GM11168 (cell line): ENCODE measurements around the gene RCAN2.

Experiments used
- in situ Hi-C: fragments of 300-500 bp; cut with MboI; formaldehyde crosslinking; loops from one replicate; pipeline ENCODE4 v1.12.0; 2022; ENCODE audit warnings: low sequenced_read_pairs; ENCODE audit not compliant: unreplicated experiment

The RCAN2 gene

DNA sequence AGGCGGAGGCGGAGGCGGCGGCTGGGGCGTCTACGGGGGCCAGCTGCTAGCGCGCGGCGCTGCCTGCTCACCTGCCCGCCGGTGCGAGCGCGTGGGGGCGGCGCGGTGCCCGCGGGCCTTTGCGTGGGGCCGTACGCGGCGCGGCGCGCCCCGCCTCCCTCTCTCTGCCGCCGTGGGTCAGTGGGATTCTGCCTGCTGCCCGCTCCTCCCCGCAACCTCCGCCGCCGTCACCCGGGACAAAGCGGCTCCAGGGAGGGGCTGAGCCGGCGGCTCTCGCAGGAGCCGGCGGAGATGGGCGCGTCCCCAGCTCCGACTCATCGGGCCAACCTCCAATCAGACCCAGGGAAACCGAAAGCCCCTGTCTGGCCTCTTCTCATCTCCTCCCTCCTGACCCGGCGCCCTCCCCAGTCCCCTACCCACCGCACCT lies at the start of gene RCAN2:
RCAN2 (minus strand) TSS at position 249 of the 427 bp plus-strand sequence.
- in situ Hi-C loops: no loop called here

DNA sequence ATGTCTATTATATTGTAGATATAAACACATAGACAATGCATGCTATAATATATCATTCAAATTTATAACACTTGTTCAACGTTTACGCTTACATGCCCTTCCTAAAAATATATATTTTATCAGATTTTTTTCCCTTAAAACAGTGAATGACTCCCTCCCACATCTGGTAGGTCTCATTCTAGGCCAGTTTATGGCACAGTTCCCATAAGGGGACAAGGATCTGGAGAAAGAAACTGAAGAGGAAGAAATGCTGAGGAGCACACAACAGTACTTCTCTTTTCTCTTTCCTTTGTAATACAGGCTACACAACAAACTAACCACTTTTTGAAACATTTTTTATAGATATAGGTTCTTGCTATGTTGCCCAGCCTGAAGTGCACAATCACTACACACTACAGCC lies 48.6 kb upstream of the RCAN2 start:
- in situ Hi-C loops: no loop called here

DNA sequence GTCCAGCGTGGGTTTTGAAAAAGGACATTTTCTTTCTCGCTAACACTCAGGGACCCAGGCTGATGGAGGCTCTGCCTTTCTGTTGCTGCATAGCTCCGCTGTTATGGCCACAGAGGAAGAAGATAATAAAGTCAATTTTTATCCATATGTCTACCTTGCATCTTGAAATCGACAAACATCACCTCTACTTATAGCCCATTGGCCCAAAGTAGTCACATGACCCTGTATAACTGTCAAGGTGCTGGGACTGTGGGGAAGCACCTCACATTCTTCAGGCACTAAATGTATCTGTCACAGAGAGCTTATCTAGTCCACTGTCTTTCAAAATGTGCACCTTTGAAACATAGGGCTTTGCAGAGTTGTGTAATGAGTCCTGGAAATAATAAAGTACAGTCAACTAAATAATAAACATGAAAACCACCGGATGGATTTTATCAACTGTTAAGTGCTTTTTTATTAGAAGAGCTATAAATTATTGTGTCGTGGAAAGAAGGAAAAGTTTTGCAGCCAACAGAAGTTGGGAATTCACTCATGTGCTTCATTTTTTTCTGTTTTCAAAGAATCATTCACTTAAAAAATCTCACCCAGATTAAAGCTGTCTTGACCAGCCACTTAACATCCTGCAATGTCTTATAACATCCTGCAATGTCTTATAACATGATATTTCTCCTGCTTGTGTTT lies 47.7 kb upstream of the RCAN2 start:
- in situ Hi-C loops: no loop called here

DNA sequence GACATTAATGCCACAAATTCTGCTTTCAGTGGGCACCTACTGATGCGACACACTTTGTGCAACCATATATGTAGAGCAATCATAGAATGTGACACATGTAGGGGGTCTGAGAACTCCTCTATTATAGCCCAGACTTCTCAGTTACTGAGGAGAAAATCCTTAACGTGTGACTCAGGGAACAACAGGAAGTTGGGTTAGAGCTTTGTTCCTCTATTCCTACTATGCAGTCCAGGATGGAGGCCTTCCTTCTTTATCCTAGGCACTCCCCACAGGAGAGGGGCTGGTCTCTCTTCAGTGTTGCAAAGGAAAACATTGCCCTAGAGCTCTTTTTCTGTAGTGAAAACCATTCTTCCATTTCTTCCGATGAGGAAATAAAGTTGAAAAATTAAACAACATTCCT lies 39.6 kb upstream of the RCAN2 start:
- in situ Hi-C loops: no loop called here

DNA sequence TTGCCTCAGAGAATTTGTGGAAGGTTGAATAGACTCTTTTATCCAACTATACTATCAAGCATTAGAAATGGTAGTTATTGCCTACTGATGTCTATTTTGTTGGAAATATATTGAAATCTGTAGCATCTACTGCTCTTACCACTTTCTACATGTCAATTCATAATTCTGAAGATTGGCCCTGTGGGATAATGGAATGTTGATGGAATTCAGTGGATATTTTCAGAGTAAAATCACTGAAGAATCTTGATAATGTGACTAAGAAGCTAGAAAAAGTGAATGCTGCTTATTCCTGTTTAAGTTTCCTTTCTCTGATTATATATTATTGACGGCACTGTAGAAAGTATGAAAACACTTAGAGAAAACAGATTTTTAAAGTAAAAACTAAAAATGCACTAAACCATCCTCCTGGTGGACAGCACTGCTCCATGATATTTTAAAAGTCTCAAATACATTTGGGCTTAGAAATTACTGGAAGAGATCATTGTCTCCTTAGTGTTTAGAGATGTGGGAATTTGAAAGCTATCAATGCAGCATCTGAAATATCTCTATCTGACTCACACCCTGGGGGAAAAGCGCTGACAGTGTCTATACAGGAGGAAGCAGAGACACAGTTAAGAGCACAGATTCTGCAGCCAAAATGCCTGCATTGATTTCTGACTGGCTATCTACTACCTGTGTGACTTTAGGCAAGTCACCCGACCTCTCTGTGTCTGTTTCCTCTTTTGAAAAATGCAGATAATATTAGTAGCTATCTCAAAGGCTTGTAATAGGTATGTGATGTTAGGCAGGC lies 37.9 kb upstream of the RCAN2 start:
- in situ Hi-C loops: no loop called here

DNA sequence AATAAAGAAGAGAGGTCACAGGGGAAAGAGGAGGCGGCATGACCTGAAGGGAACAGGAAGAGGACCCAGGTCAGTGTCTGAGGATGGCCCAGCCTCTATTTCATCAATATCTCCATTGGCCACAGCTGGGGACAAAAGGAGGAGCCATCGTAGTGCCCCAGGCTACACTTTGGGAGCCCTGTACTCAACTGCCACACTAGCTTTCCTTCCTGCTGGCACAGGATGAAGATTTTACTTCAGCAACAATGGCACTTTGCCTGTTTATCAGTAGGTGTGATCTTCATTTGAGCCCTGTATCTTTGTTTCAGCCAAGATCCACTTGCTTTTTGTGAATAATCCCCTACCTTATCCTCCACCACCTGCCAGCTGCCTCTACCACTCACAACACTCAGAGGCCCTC lies 35.4 kb upstream of the RCAN2 start:
- in situ Hi-C loops: no loop called here

DNA sequence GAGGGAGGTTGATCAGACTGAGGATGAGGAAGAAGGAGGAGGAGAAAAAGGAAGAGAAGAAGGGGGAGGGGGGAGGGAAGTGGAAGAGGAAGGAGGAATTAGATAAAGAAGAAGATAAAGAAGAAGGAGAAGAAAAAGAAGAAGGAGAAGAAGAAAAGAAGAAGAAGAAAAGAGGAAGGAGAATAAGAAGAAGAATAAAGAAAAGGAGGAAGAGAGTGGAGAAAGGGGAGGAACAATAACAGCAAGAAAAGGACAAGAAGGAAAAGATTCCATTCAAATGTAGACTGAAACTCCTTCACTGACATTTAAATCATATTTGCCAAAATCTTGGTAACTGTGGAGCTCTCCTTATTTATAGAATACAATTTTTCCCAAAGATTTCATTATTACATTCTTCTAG lies 34.3 kb upstream of the RCAN2 start:
- in situ Hi-C loops: no loop called here

DNA sequence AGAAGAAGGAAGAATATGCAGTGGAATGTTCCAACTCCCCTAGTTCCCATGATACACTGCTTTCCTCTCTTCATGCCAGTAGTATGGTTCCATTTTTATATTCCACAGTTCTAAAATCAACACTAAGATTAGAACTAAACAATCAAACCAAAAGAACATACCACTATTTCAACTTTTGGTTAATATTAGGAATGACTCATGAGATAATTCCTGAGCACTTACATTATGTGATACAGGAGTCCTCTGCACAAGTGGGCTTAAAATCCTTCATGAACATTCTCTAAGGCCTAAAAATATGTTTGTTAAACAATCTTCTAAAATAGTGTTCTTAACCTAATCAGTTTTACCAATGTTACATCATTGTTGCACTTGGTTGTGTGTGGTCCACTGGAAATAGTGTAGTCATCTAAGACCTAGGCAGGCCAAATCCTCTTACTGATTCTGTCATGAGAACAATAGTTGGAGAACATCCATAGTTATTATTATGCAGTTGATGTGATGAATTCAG lies 30.3 kb upstream of the RCAN2 start:
- in situ Hi-C loops: no loop called here

DNA sequence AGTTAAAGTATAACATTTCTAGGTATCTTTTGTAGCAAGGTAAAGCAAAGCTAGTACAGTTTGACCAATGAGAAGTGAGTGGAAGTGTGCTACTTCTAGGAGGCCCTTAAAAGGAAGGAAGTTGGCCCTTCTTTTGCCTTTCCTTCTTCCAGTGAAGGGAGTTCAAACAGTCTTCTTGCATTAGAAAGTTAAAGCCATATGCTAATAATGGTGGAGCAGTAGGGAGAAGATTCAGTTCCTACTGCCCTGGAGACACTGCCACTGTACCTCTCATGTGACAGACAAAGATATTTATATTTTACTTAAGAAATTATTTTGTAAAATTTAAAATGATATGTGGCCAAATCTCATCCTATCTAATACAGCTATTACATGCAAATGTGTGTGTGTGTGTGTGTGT lies 26.0 kb upstream of the RCAN2 start:
- in situ Hi-C loops: no loop called here

DNA sequence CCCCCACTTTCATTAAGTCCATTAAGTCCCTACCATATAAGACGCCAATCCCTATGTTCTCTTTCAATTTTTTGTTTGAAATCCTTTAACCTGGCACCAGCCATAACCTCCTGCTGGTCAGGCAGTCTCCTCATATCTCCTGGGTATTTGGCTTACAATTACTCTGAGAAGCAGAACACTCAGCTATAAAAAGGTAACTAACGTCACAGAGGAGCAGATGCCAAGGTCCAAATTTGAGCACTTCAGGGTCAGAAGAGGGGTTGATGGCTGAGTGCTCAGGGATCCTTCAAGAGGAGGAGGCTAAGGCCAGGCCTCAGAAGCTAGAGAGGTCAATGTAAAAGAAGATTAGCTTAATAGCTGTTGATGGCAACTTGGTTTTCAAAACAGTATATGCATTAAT lies 22.3 kb upstream of the RCAN2 start:
- in situ Hi-C loops: no loop called here

DNA sequence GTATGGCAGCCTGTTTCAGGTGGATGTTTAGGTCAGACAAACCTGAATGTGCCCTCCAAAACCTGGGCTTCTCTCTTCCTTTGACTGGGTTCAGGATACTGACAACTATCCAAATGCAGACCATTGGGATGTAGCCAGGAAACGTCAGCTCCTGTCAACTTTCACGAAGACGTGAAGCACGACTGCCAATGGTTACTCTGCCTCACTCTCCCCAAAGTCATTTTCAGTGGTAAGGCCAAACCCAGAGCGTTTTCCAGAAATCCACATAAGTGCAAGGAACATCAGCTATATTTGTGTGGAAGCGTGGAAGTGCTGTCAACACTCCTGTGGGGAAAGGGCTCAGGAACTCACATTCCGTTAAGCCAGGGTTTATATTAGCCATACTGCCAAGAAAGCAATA lies 20.1 kb upstream of the RCAN2 start:
- in situ Hi-C loops: no loop called here

DNA sequence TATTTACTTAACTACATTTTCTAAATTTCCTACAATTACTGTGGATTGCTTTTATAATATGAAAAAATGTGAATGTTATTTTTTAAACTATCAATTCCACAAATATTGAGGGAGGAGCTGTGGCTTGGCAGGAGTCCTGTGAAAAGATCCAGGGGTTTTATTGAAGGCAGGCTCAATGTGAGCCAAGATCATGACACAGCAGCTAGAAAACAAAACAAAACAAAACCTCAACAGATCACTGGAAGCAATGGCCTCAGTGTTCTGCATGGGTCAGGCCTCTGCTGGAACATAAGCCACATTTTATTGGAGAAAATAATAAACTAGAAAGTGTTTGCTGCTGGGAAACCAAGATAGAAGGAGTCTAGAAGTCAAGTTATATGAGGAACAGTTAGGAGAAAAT lies 19.4 kb upstream of the RCAN2 start:
- in situ Hi-C loops: no loop called here

DNA sequence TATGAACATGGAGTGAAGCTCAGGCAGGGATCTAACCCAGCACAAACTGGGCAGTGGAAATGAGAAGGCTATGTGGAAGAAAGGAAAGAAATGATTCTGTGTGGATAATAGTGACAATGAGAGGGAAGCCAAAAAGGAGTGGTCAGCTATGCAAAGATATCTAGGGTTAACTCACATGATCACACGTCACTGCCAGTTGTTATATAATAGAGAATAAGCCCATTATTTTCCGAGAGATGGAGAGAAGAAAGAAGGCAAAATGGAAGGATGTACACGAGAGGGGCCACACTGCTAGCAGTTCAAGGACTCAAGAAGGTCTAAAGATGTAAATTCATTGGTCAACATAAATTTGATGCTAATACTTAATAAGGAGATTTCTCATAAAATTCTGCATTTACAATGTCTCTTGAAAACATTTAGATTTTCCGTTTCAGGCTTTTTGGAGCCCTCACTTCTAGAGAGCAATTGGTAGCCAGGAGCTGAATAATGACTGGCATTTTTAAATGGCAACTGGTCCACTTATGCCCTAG lies 18.8 kb upstream of the RCAN2 start:
- in situ Hi-C loops: no loop called here

DNA sequence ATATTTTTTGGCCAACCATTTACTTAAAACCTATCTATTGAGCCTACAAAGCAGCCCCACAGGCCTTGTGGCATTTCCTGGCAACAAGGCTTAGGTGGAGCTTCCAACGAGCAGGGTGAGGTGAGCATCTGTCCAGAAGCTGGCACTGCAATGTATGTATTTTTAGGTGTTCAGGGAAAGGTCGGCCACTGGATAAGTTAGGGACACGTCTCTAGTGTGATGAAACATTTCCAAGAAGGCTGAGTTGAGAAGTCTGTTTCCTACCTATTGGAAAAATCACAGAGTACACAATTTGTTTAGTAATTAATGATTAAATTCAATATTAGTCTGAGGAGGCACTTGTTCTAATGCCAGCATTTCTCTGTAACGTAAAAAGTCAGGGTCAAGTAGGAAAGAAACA lies 17.8 kb upstream of the RCAN2 start:
- in situ Hi-C loops: no loop called here

DNA sequence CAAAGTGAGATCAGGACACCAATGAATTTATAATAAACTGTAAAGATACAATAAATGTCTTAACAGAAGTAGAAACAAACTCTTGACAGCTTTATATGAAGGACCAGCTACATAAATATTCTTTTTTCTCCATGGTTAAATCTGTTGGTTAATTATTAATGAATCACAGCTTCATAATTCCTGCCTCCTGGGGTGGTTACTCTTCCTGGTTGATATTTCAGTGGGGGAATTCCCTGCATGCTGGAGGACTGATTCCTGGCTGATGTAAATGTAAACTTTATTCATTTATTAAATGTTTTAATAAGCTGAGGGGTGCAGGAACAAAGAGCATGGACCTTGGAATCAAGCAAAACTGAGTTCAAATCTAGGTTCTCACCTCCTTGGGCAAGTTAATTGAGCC lies 16.2 kb upstream of the RCAN2 start:
- in situ Hi-C loops: no loop called here

DNA sequence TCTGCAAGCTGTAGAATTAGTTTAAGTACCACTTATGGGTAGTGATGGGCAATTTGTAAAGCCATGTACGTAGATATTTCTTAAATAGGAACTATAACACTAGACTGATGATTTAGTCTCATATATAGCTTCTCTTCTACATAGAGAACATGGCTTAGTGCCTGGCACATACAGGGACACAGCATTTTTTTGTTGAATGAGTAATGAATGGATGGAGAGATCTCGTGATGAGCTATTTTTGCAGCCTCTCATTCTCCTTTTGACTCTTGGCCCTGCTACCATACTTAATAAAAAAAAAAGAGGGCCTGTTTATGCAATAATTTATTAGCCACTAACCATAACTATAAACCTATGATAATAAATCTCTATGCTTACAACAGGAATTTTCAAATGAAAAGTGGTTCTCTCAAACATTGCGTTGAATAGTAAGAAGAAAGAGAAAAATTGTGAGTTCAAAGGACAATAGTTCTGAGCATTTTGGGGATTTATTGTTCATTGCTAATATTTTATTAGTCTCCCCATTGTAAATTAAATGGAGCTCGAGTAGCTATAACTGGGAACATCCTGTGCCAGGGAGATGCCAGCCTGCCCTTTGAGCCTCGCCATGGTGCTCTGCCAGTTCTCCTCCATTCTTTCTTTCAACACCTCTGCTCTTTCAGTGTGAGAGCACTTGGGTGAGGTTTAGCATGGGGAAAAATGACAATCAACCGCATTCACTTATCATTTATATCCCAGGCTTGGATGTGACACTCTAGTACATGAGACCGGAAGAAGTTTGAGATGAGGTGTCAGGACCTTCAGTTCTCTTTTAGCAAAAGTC lies 14.7 kb upstream of the RCAN2 start:
- in situ Hi-C loops: no loop called here

DNA sequence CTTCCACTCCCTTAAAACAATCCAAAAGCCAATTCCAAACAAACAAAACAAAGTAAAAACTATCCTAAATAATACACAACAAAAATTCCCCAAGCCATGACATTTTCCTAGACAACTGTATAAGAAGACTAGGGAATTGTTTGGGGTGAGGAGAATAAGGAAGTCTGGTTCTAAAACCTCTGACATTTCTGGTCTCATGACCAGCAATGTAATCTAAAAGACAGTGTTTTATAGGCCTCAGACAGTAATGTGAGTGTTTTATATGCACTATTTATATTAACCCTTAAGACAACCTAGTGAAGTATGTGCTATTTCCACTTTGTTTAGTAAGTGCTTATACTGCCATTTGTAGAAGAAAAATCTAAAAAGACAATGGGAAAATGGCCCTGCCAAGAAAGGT lies 13.0 kb upstream of the RCAN2 start:
- in situ Hi-C loops: no loop called here

DNA sequence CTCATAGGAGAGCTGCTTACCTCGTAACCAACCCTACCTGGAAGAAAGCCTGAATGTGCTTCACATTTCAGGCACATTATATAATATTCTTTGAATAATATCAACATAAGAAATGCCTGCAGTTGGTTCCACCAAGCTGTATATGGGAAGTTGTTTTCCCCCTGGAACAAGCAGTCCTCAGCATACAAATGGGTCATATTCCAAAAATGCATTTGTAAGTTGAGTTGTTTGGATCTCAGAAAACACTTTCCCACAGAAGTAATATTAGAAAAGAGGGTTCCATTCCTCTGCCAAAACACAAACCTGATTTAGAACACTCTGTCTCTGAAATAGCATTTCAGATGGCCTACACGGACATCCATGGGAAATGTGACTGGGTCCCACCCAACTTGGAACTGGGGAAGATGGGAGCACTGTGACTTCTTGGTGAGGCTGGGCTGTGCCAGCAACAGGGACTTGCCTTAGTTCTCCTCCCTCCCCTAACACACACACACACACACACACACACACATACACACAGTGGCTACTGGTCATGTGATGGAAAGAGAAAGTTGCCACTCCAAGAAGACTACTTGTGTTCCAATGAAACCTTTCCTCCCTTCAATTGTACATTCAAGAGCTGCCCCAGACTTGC lies 11.4 kb upstream of the RCAN2 start:
- in situ Hi-C loops: no loop called here

DNA sequence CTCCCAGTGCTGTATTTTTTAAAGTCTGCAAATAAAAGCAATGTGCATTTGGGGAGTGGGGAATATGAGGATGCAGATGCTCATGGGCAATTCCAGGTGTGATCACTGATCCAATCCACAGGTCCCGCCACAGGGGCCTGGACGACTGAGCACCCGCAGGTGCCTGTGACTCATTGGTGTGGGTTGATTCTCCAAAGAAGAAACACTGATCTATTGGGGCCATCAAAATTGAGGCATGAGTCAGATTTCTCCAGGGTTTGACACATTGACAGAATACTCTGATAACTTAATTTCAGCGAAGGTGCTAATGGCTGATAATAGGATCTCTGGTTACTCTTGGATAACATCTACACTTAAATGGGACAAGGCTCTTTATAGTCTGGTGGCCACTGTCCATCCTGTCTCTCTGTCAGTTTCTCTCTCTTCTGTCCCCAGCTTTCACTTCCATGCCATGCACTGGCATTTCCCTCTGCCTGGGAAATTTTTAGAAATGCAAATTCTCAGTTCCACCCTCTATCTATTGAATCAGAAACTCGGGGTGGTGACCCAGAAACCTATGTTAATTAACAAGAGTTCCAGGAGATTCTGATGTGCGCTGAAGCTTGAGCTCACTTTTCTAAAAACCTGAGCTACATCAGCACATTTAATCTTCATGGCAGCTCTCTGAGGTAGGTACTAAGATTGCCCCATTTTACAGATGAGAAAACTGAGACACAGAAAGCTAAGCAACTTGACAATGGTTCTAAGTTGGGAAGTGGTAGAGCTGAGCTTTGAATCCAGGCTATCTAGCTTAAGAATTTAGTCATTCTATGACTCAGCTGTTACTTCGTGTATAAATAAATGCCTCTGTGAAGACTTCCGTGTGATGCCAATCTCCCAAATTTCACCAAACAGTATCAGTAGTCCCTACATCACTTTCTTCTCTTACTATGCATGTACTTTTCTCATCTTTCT lies 10.2 kb upstream of the RCAN2 start:
- in situ Hi-C loops: no loop called here
